Large intestine (tissue), 3 donors: ENCODE results near the gene DGKH. TPM values are rescaled to one million over a fixed set of nuclear protein-coding genes. Genes with fewer than 3 reads are reported as not detected.
"Not testable (repeated sequence)": the region's sequence is repeated elsewhere in the genome, so short reads cannot be mapped to it uniquely, and the experiment has no call there.

ENCODE experiments used
- DNase-seq, 2 donors: peaks; one replicate each; pipeline versions ENCODE4 v3.0.0 to v3.0.0-alpha.2; 2013
- H3K27ac ChIP-seq: one replicate; pipeline ENCODE4 v1.5.1; 2013; ENCODE audit warnings: low read length
- H3K27me3 ChIP-seq: 2 replicates; pipeline ENCODE4 v1.6.1; 2013; ENCODE audit warnings: low read length; ENCODE audit not compliant: control insufficient read depth, insufficient read depth
- H3K36me3 ChIP-seq: 2 replicates; pipeline ENCODE4 v1.6.1; 2013; ENCODE audit warnings: low read length; ENCODE audit not compliant: control insufficient read depth, insufficient read depth
- H3K4me1 ChIP-seq: one replicate; pipeline ENCODE4 v1.6.1; 2013; ENCODE audit warnings: low read length; ENCODE audit not compliant: control insufficient read depth, insufficient read depth
- H3K4me3 ChIP-seq: one replicate; pipeline ENCODE4 v1.5.1; 2013; ENCODE audit warnings: low read length
- H3K9me3 ChIP-seq: one replicate; pipeline ENCODE4 v1.6.1; 2013; ENCODE audit warnings: mild to moderate bottlenecking, low read depth, low read length, moderate library complexity; ENCODE audit not compliant: control insufficient read depth
- WGBS: methylation state at CpG from one replicate; pipeline ENCODE4 v1.1.5; 2013; ENCODE audit warnings: low lambda C conversion rate; ENCODE audit not compliant: insufficient coverage; 5-methylcytosine and 5-hydroxymethylcytosine counted together
- polyA plus RNA-seq: library from polyadenylated mRNA; unstranded; fragments of 120-200 nt; gene quantifications from one replicate; pipeline ENCODE4 v1.2.1, GENCODE V29; 2013

Gene DGKH
- polyA plus RNA-seq, 1 donor: 6.9 TPM

- H3K27ac ChIP-seq, H3K27me3 ChIP-seq, H3K9me3 ChIP-seq, H3K36me3 ChIP-seq, H3K4me1 ChIP-seq, DNase-seq, H3K4me3 ChIP-seq: not testable (repeated sequence)
- no CpG with 5 or more reads among the region's 2 CpGs for WGBS
These were observed 47.8 kb downstream of the DGKH start for GRCh38 chr13:42096222-42096621.

- no CpG with 5 or more reads among the region's 9 CpGs for WGBS
- no peaks in the 10 kb centered on the region for H3K36me3 ChIP-seq
These were observed 51.7 kb downstream of the DGKH start for GRCh38 chr13:42099962-42100675.

DNA sequence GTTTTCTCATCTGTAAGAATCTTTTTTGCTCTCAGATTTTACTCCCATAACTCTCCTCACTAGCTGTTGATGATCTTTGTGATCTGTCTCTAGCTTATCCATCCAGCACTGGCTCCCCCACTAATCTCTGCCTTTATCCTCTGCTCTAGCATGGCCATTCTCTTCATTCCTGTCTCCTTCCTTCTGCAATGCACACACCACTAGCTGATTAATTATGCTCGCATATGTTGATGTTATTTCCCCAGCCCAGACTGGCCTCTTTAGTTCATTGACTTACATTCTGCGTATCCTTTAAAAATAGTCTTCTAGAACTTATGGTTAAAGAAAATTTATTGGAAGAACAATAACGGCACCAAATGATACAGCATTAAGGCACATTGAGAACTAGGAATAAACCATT lies 52.5 kb downstream of the DGKH start:
- Histone ChIP-seq H3K4me1 (no peaks in the 10 kb centered on the region), H3K36me3 (no peaks in the 10 kb centered on the region), H3K4me3 (no peak overlapping the region), H3K27ac (no peak overlapping the region), H3K9me3 (no peaks in the 10 kb centered on the region), H3K27me3 (no peaks in the 10 kb centered on the region)
- WGBS: 100% methylated on average over 1 of the region's 3 CpGs
- DNase-seq: no peak

More at GRCh38 chr13:42099962-42100675, 51.7 kb downstream of the DGKH start:
- Histone ChIP-seq H3K27ac (no peak overlapping the region), H3K4me3 (no peak overlapping the region), H3K9me3 (no peaks in the 10 kb centered on the region), H3K4me1 (no peaks in the 10 kb centered on the region), H3K27me3 (no peaks in the 10 kb centered on the region)
- DNase-seq: no peak

GRCh38 chr13:42101821-42102585 lies 53.6 kb downstream of the DGKH start:
- WGBS: no CpG with 5 or more reads among the region's 3 CpGs
- no peak overlapping the region for H3K4me3 ChIP-seq
- H3K4me1 ChIP-seq: no peaks in the 10 kb centered on the region
- no peak for DNase-seq
- no peaks in the 10 kb centered on the region for H3K27me3 ChIP-seq
- no peaks in the 10 kb centered on the region for H3K36me3 ChIP-seq
- H3K9me3 ChIP-seq: no peaks in the 10 kb centered on the region
- no peak overlapping the region for H3K27ac ChIP-seq

DNA sequence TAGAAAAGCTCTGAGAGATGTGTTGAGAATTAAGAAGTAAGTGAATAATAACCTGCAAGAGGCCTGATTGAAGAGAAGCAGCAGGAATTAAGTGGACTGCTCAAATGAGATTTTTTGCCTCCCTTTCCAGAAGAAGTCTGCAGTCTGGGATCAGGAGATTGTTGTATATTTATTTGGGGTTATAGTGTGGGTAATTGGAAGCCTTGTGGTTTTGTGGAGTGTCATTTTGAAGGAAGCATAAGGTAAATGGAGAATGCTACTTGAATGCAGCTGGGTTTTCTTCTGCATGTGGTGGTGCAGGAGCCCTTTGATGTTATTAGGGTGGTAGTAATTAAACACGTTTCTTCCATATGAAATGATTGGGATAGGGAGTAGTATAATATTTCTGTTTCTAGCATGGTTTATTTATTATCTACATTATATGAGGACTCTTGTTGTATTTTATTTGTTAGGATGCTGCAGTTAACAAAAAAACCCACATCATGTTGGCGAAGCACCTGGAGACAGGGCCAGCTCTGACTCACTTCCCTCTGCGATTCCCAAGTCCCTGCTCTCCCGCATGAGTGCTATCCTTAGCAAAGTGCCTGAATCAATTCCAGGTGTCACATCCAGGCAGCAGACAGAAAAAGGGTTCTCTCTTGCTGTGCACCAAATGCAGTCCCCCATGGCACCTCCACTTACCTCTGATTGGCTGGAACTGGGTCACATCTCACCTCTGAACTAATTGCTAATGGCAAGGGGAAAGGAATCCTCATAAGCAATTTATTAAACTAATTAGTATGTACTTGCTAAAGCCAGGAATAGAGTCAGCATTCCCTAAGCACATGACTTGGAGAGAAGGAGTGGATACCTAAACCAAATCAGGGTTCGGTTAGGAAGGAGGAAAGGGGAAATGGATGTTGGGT lies 54.8 kb downstream of the DGKH start:
- no peaks in the 10 kb centered on the region for H3K9me3 ChIP-seq
- H3K4me1 ChIP-seq: no peaks in the 10 kb centered on the region
- H3K27me3 ChIP-seq: no peaks in the 10 kb centered on the region
- no CpG with 5 or more reads among the region's 5 CpGs for WGBS
- H3K36me3 ChIP-seq: no peaks in the 10 kb centered on the region
- no peak overlapping the region for H3K27ac ChIP-seq
- H3K4me3 ChIP-seq: no peak overlapping the region
- DNase-seq: no peak

GRCh38 chr13:42106998-42107397 lies 58.5 kb downstream of the DGKH start:
- H3K36me3 ChIP-seq: no peaks in the 10 kb centered on the region
- no peak overlapping the region for H3K4me3 ChIP-seq
- no peaks in the 10 kb centered on the region for H3K27me3 ChIP-seq
- WGBS: no CpG with 5 or more reads among the region's 4 CpGs
- no peak overlapping the region for H3K27ac ChIP-seq
- H3K9me3 ChIP-seq: no peaks in the 10 kb centered on the region
- H3K4me1 ChIP-seq: no peaks in the 10 kb centered on the region
- DNase-seq: no peak

GRCh38 chr13:42107421-42107820 lies 59.0 kb downstream of the DGKH start:
- H3K9me3 ChIP-seq: no peaks in the 10 kb centered on the region
- no peaks in the 10 kb centered on the region for H3K4me1 ChIP-seq
- no peaks in the 10 kb centered on the region for H3K36me3 ChIP-seq
- no peaks in the 10 kb centered on the region for H3K27me3 ChIP-seq
- no peak for DNase-seq
- no peak overlapping the region for H3K27ac ChIP-seq
- no CpG with 5 or more reads among the region's 5 CpGs for WGBS
- H3K4me3 ChIP-seq: no peak overlapping the region

DNA sequence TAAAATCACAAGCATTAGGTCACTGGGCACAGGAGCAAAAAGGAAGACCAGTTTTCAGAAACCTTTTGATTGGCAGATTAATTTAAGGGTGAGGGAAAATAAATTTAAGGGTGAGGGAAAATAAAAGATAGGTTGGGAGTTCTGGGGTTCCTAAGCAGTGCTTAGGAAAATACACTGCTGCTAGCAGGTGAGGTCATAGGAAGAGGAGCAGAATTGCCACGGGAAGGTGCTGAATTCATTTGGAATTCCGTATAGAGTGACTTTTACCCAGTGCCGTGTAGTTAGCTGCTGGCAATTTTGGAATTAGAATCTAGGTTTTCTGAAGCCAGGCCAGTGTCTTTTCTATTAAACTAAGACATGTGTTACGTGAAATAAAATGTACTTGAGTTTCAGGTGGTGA lies 59.8 kb downstream of the DGKH start:
- no peaks in the 10 kb centered on the region for H3K4me1 ChIP-seq
- DNase-seq: no peak
- WGBS: no CpG with 5 or more reads among the region's 4 CpGs
- H3K9me3 ChIP-seq: no peaks in the 10 kb centered on the region
- no peak overlapping the region for H3K4me3 ChIP-seq
- H3K27me3 ChIP-seq: no peaks in the 10 kb centered on the region
- no peaks in the 10 kb centered on the region for H3K36me3 ChIP-seq
- H3K27ac ChIP-seq: no peak overlapping the region

- DNase-seq: no peak
- Histone ChIP-seq H3K36me3 (no peaks in the 10 kb centered on the region), H3K9me3 (no peaks in the 10 kb centered on the region), H3K4me1 (no peaks in the 10 kb centered on the region), H3K27me3 (no peaks in the 10 kb centered on the region), H3K4me3 (no peak overlapping the region), H3K27ac (no peak overlapping the region)
- WGBS: 100% methylated on average over 1 of the region's 2 CpGs
These were observed 61.5 kb downstream of the DGKH start for GRCh38 chr13:42109957-42110356.

DNA sequence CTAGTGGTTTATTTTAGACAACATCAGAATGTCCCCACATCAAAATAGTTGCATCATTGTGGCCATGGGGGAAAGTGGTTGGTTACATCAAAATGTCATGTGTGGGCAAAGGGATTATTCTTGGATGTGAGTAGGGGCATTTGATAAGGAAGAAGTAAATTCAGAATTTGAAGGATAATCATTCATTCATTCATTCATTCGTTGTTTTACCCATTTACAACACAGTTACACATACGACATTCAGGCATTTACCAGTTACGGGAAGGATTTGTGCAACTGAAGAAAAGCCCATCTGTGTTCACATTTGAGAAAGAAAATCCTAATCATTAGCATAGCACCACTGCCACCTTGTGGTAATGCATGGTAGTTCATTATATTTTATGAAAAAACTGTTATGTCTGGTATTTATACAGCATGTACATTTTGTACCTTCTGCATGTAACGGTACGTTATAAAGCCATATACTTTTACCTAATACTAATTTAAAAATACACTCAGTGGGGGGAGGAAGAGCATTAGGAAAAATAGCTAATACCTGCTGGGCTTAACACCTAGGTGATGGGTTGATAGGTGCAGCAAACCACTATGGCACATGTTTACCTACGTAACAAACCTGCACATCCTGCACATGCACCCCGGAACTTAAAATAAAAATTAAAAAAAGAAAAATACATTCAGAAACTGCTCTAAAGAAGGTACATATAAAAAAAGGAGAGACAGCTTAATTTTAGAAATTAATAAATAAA lies 62.1 kb downstream of the DGKH start:
- no peak overlapping the region for H3K4me3 ChIP-seq
- no peaks in the 10 kb centered on the region for H3K4me1 ChIP-seq
- H3K27ac ChIP-seq: no peak overlapping the region
- no peaks in the 10 kb centered on the region for H3K36me3 ChIP-seq
- WGBS: 14% methylated on average over 2 of the region's 7 CpGs
- H3K27me3 ChIP-seq: no peaks in the 10 kb centered on the region
- DNase-seq: peak; percentile 35 to 63
- no peaks in the 10 kb centered on the region for H3K9me3 ChIP-seq
